Cardiac fibroblast (primary cell): Measurements from ENCODE around the gene FBXO31.

Experiments
- DNase-seq, 2 donors: peaks; one replicate each; pipeline versions ENCODE4 v3.0.0 to v3.0.0-alpha.2; 2010; ENCODE audit warnings: low read depth in 2 of 2
- H3K4me3 ChIP-seq, 2 donors: replicated peaks in 1 of 2; 1 replicate in 1 of 2; 2 replicates in 1 of 2; pipeline ENCODE4 v1.5.1; 2011; ENCODE audit warnings: low read depth in 2 of 2, low read length in 2 of 2, mild to moderate bottlenecking in 2 of 2, moderate library complexity in 1 of 2
- TF ChIP-seq, protein P1 (sequence below): IDR thresholded peaks from one replicate; pipeline ENCODE4 v1.5.1; 2011; ENCODE audit warnings: low read depth, mild to moderate bottlenecking, low read length, inconsistent platforms

The FBXO31 gene

DNA sequence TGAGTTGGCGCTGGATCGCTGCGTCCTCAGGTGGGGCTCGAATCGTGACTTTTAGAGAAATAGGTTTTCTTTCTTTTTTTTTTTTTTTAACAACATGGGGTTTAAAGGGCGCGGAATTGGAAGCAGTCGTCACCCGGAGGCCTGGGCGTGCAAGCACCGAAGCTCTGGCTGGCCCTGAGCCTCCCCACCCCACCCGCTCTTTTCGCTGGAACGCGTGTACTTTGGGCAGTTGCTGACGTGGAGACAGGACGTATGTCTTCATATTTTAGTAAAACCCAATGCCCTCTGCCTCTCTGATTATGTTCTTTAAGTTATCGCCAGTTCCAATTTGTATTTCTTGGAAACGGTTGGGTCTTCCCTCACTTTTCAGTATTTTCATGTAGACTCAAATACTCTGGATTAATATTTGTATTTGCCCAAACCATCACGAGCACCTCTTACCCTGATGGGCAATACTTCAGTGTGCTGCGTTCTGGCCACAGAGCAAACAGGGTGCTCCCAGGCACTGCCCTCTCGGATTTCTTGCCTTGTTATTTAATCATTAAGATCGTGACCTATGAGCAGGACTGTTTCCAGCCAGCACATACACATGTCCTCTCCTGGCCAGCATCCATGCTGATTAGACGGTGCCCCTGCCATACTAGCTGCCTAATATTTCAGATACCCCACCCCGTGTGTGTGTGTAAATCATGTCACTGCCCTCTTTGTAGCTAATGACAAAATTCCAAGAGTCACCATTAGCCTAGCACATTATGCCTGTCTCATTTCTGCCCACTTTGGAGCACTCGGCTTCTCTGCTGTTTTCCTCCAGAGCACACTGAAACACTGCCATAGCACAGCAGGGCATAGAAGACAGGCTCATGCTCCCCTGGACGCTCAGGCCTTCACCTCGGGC, 65.6 kb downstream of the FBXO31 start:
- H3K4me3 ChIP-seq: peak overlapping the region; percentile 96 to 99
- DNase-seq: peak; percentile 75
- TF ChIP-seq, protein P1, sequence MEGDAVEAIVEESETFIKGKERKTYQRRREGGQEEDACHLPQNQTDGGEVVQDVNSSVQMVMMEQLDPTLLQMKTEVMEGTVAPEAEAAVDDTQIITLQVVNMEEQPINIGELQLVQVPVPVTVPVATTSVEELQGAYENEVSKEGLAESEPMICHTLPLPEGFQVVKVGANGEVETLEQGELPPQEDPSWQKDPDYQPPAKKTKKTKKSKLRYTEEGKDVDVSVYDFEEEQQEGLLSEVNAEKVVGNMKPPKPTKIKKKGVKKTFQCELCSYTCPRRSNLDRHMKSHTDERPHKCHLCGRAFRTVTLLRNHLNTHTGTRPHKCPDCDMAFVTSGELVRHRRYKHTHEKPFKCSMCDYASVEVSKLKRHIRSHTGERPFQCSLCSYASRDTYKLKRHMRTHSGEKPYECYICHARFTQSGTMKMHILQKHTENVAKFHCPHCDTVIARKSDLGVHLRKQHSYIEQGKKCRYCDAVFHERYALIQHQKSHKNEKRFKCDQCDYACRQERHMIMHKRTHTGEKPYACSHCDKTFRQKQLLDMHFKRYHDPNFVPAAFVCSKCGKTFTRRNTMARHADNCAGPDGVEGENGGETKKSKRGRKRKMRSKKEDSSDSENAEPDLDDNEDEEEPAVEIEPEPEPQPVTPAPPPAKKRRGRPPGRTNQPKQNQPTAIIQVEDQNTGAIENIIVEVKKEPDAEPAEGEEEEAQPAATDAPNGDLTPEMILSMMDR: no peak

GRCh38 chr16:87316923-87317749, 66.4 kb downstream of the FBXO31 start, which contains the start of gene C16orf95:
TSS of gene C16orf95 (minus strand) at chr16:87317392. CDS start at chr16:87317242, 150 bp downstream.
- peak within 1 kb of the TSS; percentile 96 to 99 for H3K4me3 ChIP-seq
- peak; percentile 96 to 97 for DNase-seq
- TF ChIP-seq, protein P1: peak; percentile 78

DNA sequence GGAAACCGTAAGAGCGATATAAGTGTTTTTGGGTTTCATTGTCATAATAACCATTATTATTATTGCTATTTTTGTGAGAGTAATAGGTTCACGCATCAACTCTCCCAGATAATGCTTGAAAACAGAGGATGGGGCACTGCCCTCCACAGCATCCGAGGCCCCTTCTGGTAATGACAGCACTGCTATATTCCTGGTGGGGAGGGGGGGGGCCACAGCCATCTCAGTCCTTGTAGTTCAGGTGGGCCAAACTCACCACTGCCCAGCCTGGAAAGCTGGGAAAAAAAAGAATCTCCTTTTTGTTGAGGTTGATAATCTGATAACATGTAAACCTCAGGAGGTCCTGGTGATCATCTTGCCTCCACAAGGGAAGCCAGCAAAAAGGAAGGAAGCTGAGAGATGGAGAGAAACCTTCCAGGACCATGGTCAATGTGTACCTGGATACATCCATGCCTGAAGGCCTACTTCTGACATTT, 67.1 kb downstream of the FBXO31 start:
- no peak for DNase-seq
- TF ChIP-seq, protein P1: no peak
- H3K4me3 ChIP-seq: peak overlapping the region; percentile 96 to 99

GRCh38 chr16:87314990-87315420, 68.6 kb downstream of the FBXO31 start:
- TF ChIP-seq, protein P1: no peak
- no peak for DNase-seq

DNA sequence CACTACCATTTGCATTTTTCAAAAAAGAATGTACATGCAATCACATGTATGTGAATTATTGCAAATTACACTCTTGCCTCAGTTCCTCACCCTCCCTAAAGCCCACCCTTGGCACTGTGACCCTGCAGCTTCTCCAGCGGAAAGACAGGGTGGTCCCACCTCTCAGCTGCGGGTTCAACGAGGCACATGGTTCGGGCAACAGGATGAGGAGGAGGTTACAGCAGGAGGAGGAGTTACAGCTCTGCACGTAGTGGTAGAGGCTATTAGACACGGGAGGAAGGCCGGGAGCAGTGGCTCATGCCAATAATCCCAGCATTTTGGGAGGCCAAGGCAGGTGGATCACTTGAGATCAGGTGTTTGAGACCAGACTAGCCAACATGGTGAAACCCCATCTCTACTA, 71.6 kb downstream of the FBXO31 start:
- TF ChIP-seq, protein P1: no peak
- H3K4me3 ChIP-seq: no peak overlapping the region
- no peak for DNase-seq

More at GRCh38 chr16:87314990-87315420, 68.6 kb downstream of the FBXO31 start:
- H3K4me3 ChIP-seq: no peak overlapping the region

DNA sequence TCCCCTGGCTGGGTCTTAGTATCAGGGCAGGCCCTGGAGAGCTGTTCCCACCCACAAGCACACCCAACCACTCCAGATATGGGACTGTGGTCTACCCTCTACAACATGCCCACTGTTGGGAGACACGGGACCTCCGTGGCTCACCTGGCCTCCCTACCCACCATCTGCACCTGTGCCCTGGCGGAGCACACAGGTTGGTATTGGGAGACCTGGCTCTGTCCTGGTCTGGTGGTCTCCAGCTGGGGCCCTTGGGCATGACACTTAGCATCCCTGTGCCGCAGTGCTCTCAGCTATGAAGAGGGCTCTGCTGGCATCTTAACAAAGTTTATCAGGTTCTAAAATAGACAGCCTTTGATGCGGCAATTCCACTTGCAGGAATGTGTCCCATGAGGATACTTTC, 72.2 kb downstream of the FBXO31 start:
- no peak for DNase-seq
- TF ChIP-seq, protein P1: no peak
- H3K4me3 ChIP-seq: no peak overlapping the region
